ENCODE results near the gene SLC7A6OS.

Gene SLC7A6OS

DNA sequence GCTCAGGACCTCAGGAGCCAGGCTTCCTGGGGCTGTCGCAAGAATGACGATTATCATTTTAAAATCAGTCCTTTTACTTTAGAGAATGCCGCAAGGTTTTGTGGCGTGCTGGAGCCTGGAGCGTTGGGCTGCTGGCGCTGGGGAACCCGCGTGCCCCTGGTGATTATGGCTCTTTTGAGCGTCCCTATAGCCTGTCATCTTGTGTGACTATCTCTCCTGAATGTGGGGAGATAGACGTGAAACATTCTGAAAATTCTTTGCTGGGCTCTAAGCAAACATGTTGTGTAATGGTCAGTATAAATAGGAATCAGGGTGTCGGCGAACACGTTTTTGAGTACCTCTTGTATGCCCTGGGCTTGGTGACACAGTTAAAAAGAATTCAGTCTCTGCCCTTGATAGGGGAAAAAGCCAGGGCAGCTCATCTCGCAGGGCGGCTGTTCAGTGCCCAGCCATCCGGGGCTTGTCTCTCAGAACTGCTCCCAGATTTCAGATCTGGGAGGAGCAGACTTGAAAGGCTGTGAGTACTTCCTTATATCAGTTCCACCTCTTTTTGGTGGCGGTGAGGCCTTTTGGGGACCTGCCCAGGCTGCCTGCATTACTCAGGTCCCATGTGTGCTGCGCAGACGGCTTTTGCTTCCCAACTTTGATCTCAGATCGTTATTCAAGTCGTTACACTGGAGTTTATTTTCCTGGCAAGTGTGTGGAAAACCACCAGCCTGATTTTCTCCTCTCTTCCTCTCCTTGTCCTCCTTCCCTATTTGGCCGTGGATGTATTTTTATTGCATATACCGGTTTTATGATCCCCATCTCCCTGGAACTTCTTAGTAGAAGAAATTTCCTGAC, 45.4 kb downstream of the SLC7A6OS start (continued):
- TF ChIP-seq, protein P1, sequence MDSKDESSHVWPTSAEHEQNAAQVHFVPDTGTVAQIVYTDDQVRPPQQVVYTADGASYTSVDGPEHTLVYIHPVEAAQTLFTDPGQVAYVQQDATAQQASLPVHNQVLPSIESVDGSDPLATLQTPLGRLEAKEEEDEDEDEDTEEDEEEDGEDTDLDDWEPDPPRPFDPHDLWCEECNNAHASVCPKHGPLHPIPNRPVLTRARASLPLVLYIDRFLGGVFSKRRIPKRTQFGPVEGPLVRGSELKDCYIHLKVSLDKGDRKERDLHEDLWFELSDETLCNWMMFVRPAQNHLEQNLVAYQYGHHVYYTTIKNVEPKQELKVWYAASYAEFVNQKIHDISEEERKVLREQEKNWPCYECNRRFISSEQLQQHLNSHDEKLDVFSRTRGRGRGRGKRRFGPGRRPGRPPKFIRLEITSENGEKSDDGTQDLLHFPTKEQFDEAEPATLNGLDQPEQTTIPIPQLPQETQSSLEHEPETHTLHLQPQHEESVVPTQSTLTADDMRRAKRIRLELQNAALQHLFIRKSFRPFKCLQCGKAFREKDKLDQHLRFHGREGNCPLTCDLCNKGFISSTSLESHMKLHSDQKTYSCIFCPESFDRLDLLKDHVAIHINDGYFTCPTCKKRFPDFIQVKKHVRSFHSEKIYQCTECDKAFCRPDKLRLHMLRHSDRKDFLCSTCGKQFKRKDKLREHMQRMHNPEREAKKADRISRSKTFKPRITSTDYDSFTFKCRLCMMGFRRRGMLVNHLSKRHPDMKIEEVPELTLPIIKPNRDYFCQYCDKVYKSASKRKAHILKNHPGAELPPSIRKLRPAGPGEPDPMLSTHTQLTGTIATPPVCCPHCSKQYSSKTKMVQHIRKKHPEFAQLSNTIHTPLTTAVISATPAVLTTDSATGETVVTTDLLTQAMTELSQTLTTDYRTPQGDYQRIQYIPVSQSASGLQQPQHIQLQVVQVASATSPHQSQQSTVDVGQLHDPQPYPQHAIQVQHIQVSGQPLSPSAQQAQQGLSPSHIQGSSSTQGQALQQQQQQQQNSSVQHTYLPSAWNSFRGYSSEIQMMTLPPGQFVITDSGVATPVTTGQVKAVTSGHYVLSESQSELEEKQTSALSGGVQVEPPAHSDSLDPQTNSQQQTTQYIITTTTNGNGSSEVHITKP (tag by site-specific recombination; IDR thresholded peaks at IDR 0.05) = peak; percentile 79
- TF ChIP-seq ZNF335 (tag by site-specific recombination; conservative IDR thresholded peaks at IDR 0.05) = peak; percentile 77
- TF ChIP-seq ZNF223 (tag by site-specific recombination; IDR thresholded peaks at IDR 0.05) = no peak
- no peak; the same call in 1 of the 2 replicates for TF ChIP-seq ZBTB8A (tag by site-specific recombination; IDR thresholded peaks at IDR 0.05)
- no peak for TF ChIP-seq SP3 (tag by site-specific recombination; IDR thresholded peaks at IDR 0.05)
- TF ChIP-seq KLF7 (tag by site-specific recombination; IDR thresholded peaks at IDR 0.05; ENCODE audit: borderline replicate concordance) = 0 out of 2 replicates have a peak, but pooled peaks have one; percentile 3
- no peak for TF ChIP-seq ZFP3 (tag by site-specific recombination; IDR thresholded peaks at IDR 0.05; ENCODE audit: low read depth)
- TF ChIP-seq, protein P2, sequence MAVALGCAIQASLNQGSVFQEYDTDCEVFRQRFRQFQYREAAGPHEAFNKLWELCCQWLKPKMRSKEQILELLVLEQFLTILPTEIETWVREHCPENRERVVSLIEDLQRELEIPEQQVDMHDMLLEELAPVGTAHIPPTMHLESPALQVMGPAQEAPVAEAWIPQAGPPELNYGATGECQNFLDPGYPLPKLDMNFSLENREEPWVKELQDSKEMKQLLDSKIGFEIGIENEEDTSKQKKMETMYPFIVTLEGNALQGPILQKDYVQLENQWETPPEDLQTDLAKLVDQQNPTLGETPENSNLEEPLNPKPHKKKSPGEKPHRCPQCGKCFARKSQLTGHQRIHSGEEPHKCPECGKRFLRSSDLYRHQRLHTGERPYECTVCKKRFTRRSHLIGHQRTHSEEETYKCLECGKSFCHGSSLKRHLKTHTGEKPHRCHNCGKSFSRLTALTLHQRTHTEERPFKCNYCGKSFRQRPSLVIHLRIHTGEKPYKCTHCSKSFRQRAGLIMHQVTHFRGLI (tag by site-specific recombination; IDR thresholded peaks at IDR 0.05) = peak; percentile 24; the same call in 1 of the 2 replicates
- TF ChIP-seq ZNF670 (tag by site-specific recombination; IDR thresholded peaks at IDR 0.05; ENCODE audit: low read depth) = no peak
- no peak for TF ChIP-seq ZNF19 (tag by site-specific recombination; IDR thresholded peaks at IDR 0.05; ENCODE audit: low read depth)
- TF ChIP-seq SP2 (tag by site-specific recombination; IDR thresholded peaks at IDR 0.05) = peak; percentile 58
- TF ChIP-seq, protein P3, sequence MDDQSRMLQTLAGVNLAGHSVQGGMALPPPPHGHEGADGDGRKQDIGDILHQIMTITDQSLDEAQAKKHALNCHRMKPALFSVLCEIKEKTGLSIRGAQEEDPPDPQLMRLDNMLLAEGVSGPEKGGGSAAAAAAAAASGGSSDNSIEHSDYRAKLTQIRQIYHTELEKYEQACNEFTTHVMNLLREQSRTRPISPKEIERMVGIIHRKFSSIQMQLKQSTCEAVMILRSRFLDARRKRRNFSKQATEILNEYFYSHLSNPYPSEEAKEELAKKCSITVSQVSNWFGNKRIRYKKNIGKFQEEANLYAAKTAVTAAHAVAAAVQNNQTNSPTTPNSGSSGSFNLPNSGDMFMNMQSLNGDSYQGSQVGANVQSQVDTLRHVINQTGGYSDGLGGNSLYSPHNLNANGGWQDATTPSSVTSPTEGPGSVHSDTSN (CRISPR knock-in tag; IDR thresholded peaks at IDR 0.05) = no peak
- TF ChIP-seq ZNF341 (tag by site-specific recombination; IDR thresholded peaks at IDR 0.05; ENCODE audit: low read depth) = peak; percentile 39; the same call in 1 of the 2 replicates
- peak; percentile 58; the same call in 1 of the 2 replicates for TF ChIP-seq TCF7L2 (IDR thresholded peaks at IDR 0.05; ENCODE audit: borderline replicate concordance, low read depth, low read length)
- TF ChIP-seq ZNF621 (tag by site-specific recombination; IDR thresholded peaks at IDR 0.05) = no peak
- no peak for TF ChIP-seq ZNF423 (tag by site-specific recombination; IDR thresholded peaks at IDR 0.05)
- TF ChIP-seq ZNF558 (tag by site-specific recombination; IDR thresholded peaks at IDR 0.05) = no peak
- TF ChIP-seq ZSCAN30 (tag by site-specific recombination; IDR thresholded peaks at IDR 0.05) = no peak
- TF ChIP-seq, protein P4, sequence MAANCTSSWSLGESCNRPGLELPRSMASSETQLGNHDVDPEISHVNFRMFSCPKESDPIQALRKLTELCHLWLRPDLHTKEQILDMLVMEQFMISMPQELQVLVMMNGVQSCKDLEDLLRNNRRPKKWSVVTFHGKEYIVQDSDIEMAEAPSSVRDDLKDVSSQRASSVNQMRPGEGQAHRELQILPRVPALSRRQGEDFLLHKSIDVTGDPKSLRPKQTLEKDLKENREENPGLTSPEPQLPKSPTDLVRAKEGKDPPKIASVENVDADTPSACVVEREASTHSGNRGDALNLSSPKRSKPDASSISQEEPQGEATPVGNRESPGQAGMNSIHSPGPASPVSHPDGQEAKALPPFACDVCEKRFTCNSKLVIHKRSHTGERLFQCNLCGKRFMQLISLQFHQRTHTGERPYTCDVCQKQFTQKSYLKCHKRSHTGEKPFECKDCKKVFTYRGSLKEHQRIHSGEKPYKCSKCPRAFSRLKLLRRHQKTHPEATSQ (tag by site-specific recombination; IDR thresholded peaks at IDR 0.05) = no peak
- TF ChIP-seq, protein P5, sequence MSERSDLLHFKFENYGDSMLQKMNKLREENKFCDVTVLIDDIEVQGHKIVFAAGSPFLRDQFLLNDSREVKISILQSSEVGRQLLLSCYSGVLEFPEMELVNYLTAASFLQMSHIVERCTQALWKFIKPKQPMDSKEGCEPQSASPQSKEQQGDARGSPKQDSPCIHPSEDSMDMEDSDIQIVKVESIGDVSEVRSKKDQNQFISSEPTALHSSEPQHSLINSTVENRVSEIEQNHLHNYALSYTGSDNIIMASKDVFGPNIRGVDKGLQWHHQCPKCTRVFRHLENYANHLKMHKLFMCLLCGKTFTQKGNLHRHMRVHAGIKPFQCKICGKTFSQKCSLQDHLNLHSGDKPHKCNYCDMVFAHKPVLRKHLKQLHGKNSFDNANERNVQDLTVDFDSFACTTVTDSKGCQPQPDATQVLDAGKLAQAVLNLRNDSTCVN (tag by site-specific recombination; optimal IDR thresholded peaks at IDR 0.05) = no peak
- TF ChIP-seq, protein P6, sequence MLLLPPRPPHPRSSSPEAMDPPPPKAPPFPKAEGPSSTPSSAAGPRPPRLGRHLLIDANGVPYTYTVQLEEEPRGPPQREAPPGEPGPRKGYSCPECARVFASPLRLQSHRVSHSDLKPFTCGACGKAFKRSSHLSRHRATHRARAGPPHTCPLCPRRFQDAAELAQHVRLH (tag by site-specific recombination; IDR thresholded peaks at IDR 0.05) = no peak
- TF ChIP-seq ZNF785 (tag by site-specific recombination; IDR thresholded peaks at IDR 0.05) = no peak
- no peak for TF ChIP-seq GLIS1 (tag by site-specific recombination; IDR thresholded peaks at IDR 0.05)
- TF ChIP-seq ZNF174 (tag by site-specific recombination; IDR thresholded peaks at IDR 0.05) = no peak
- TF ChIP-seq, protein P7, sequence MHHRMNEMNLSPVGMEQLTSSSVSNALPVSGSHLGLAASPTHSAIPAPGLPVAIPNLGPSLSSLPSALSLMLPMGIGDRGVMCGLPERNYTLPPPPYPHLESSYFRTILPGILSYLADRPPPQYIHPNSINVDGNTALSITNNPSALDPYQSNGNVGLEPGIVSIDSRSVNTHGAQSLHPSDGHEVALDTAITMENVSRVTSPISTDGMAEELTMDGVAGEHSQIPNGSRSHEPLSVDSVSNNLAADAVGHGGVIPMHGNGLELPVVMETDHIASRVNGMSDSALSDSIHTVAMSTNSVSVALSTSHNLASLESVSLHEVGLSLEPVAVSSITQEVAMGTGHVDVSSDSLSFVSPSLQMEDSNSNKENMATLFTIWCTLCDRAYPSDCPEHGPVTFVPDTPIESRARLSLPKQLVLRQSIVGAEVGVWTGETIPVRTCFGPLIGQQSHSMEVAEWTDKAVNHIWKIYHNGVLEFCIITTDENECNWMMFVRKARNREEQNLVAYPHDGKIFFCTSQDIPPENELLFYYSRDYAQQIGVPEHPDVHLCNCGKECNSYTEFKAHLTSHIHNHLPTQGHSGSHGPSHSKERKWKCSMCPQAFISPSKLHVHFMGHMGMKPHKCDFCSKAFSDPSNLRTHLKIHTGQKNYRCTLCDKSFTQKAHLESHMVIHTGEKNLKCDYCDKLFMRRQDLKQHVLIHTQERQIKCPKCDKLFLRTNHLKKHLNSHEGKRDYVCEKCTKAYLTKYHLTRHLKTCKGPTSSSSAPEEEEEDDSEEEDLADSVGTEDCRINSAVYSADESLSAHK (tag by site-specific recombination; IDR thresholded peaks at IDR 0.05) = 0 out of 2 replicates have a peak, but pooled peaks have one; percentile 36
- no peak for TF ChIP-seq TRIM28 (IDR thresholded peaks at IDR 0.05; ENCODE audit: borderline replicate concordance, low read length)
- no peak for TF ChIP-seq ZNF777 (tag by site-specific recombination; IDR thresholded peaks at IDR 0.05; ENCODE audit: borderline replicate concordance)
- TF ChIP-seq ZNF560 (tag by site-specific recombination; IDR thresholded peaks at IDR 0.05; ENCODE audit: borderline replicate concordance) = no peak

Measured in HEK293 (cell line).